Chondrocyte (in vitro differentiated cells): ENCODE data around the gene PLBD1. TPM values are rescaled to one million over a fixed set of nuclear protein-coding genes. Genes with fewer than 3 reads are reported as not detected.

Experiments used
- DNase-seq: peaks from one replicate; pipeline ENCODE4 v3.0.0; 2021; ENCODE audit warnings: mixed read lengths, low spot score
- H3K27ac Mint-ChIP-seq: one replicate; pipeline ENCODE4 v1.8.0; 2021; ENCODE audit warnings: mild to moderate bottlenecking, moderate library complexity, mixed read lengths; ENCODE audit not compliant: unreplicated experiment
- H3K27me3 Mint-ChIP-seq: 2 replicates; pipeline ENCODE4 v1.8.0; 2021; ENCODE audit warnings: low read depth, mixed read lengths
- H3K36me3 Mint-ChIP-seq: 2 replicates; pipeline ENCODE4 v1.8.0; 2021; ENCODE audit warnings: low read depth, mixed read lengths
- H3K4me1 Mint-ChIP-seq: 2 replicates; pipeline ENCODE4 v1.8.0; 2021; ENCODE audit warnings: low read depth, mild to moderate bottlenecking, mixed read lengths
- H3K4me3 Mint-ChIP-seq: one replicate; pipeline ENCODE4 v1.8.0; 2021; ENCODE audit warnings: mild to moderate bottlenecking, moderate library complexity, mixed read lengths; ENCODE audit not compliant: unreplicated experiment
- H3K9me3 Mint-ChIP-seq: 2 replicates; pipeline ENCODE4 v1.8.0; 2021; ENCODE audit warnings: low read depth, mixed read lengths
- CTCF ChIP-seq: fragments of 200-600 bp; sonication (generic); IDR thresholded peaks from 2 replicates; pipeline ENCODE4 v1.5.0; 2021; ENCODE audit warnings: antibody characterized with exemption, mild to moderate bottlenecking, moderate library complexity
- total RNA-seq: library from RNA; stranded (reverse); gene quantifications from 3 replicates; pipeline ENCODE4 v1.2.1, GENCODE V29; 2021

The PLBD1 gene
- total RNA-seq, 1 donor from 2014 or later: 4.1 TPM

GRCh38 chr12:14560904-14561574 is 6.6 kb downstream of the PLBD1 start:
- peaks cover 5% of the 10 kb centered on the region for H3K9me3 Mint-ChIP-seq
- H3K27me3 Mint-ChIP-seq: peaks cover 2% of the 10 kb centered on the region
- no peak for DNase-seq
- H3K27ac Mint-ChIP-seq: no peak overlapping the region
- H3K4me3 Mint-ChIP-seq: no peak overlapping the region
- H3K36me3 Mint-ChIP-seq: no peaks in the 10 kb centered on the region
- peaks cover 3% of the 10 kb centered on the region for H3K4me1 Mint-ChIP-seq
- TF ChIP-seq CTCF: no peak

- H3K4me1 Mint-ChIP-seq: peaks cover 3% of the 10 kb centered on the region
- no peak for TF ChIP-seq CTCF
- no peak for DNase-seq
- H3K27ac Mint-ChIP-seq: no peak overlapping the region
- no peaks in the 10 kb centered on the region for H3K27me3 Mint-ChIP-seq
- no peaks in the 10 kb centered on the region for H3K36me3 Mint-ChIP-seq
- no peak overlapping the region for H3K4me3 Mint-ChIP-seq
- peaks cover 5% of the 10 kb centered on the region for H3K9me3 Mint-ChIP-seq
Observed at GRCh38 chr12:14558473-14558959, 9.2 kb downstream of the PLBD1 start.

DNA sequence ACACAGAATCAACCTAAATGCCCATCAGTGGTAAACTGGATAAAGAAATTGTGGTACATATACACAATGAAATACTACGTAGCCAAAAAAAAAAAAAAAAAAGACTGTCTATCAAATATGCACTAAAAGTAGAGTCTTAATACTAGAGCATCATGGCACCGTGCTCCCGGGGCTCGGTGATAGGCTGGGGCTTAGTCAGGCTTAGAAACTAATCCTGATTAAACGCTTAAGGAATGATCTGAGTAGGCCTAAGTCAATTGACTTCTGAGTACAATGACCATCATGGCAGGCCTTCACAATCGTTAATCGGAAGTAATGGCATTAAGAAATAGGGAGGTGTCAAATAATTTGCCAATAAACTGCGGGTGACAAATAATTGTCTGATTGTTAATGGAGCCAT is 9.7 kb downstream of the PLBD1 start:
- Mint-ChIP-seq H3K27me3 (no peaks in the 10 kb centered on the region), H3K4me1 (peaks cover 3% of the 10 kb centered on the region), H3K4me3 (no peak overlapping the region), H3K36me3 (no peaks in the 10 kb centered on the region), H3K27ac (no peak overlapping the region), H3K9me3 (peaks cover 5% of the 10 kb centered on the region)
- no peak for TF ChIP-seq CTCF
- DNase-seq: no peak

DNA sequence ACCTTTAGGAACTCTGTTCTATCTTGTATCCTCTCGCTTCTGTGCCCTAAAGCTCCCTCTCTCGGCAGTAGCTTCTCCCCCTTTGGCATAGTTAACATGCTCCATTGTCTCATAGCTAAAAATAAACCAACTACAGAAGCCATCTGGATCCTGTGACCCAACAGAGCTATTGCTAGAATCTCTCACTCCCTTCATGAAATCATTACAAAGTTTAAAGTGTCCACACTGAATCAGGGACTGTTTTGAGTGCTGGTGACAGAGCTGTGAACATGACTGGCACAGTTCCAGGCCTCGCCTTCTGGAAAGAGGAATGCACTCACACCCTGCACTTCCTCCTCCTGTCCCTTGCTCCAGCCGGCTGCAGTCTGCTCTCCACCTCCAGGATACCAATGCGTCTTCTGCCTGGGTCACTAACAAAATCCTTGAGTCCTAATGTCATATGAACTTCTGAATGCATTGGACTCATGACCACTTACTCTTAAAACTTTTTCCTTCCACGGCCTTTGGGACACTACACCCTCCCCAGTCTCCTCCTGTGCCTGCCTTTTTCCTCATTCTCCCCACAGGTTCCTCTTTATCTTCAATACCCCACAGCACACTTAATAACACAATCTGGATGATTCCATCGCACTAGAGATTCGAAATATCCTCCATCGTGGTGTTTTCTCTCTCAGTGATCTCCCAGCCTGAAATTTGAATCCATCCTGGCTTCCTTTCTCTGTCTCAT is 13.2 kb downstream of the PLBD1 start:
- DNase-seq: no peak
- peaks cover 8% of the 10 kb centered on the region for H3K9me3 Mint-ChIP-seq
- H3K4me1 Mint-ChIP-seq: peaks cover 3% of the 10 kb centered on the region
- H3K27me3 Mint-ChIP-seq: no peaks in the 10 kb centered on the region
- no peak overlapping the region for H3K4me3 Mint-ChIP-seq
- H3K27ac Mint-ChIP-seq: no peak overlapping the region
- no peaks in the 10 kb centered on the region for H3K36me3 Mint-ChIP-seq
- peak; percentile 46 for TF ChIP-seq CTCF

DNA sequence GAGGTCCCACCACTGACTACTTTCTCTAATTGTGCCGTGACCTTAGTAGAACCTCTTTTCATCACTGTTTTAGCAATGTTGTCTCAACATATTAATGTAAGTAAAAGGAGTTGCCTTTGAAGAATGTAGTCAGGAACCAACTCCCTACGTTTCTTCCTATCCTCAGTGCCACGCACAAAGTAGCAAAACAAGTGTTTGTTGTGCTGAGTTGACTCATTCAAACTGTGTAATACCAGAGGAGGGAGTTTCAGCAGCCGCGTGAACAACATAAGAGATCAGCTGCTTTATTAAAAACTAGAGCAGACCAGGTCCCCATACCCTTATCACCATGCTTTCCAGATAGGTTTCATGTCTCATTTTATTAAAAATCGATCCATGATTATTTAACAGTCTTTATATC is 19.1 kb downstream of the PLBD1 start:
- no peak for DNase-seq
- no peak overlapping the region for H3K4me3 Mint-ChIP-seq

More for the DNA sequence above, 19.1 kb downstream of the PLBD1 start:
- Mint-ChIP-seq H3K27ac (no peak overlapping the region), H3K27me3 (no peaks in the 10 kb centered on the region), H3K9me3 (peaks cover 3% of the 10 kb centered on the region), H3K4me1 (no peaks in the 10 kb centered on the region), H3K36me3 (no peaks in the 10 kb centered on the region)
- no peak for TF ChIP-seq CTCF
